Prostate gland (tissue), 2 donors: Measurements from ENCODE around the gene ZNF620. TPM values are rescaled to one million over a fixed set of nuclear protein-coding genes. Genes with fewer than 3 reads are reported as not detected.
"Not testable (repeated sequence)": the region's sequence is repeated elsewhere in the genome, so short reads cannot be mapped to it uniquely, and the experiment has no call there.

Experiments used
- DNase-seq: peaks from one replicate; pipeline ENCODE4 v3.0.0-alpha.2; 2019; ENCODE audit warnings: low spot score
- H3K27ac ChIP-seq, 2 donors: fragments of 200-600 bp; sonication (generic); 2 replicates each; pipeline ENCODE4 v1.5.1; 2017 to 2019
- H3K27me3 ChIP-seq: fragments of 200-600 bp; sonication (generic); replicated peaks from 2 replicates; pipeline ENCODE4 v1.5.1; 2019; ENCODE audit not compliant: insufficient read depth
- H3K36me3 ChIP-seq, 2 donors: fragments of 200-600 bp; sonication (generic); 1 replicate in 1 of 2; 2 replicates in 1 of 2; pipeline versions ENCODE4 v1.5.1 to v1.8.1; 2017 to 2019
- H3K4me1 ChIP-seq: fragments of 200-600 bp; sonication (generic); replicated peaks from 2 replicates; pipeline ENCODE4 v1.5.1; 2019
- H3K4me3 ChIP-seq, 2 donors: fragments of 200-600 bp; sonication (generic); 2 replicates each; pipeline ENCODE4 v1.5.1; 2017 to 2019
- H3K9me3 ChIP-seq: fragments of 200-600 bp; sonication (generic); 2 replicates; pipeline ENCODE4 v1.5.1; 2017
- CTCF ChIP-seq, 4 experiments: fragments of 200-600 bp in 2 of 4; fragments of 450-650 bp in 2 of 4; sonication (generic) in 2 of 4; IDR thresholded peaks; 1 replicate in 3 of 4; 2 replicates in 1 of 4; pipeline ENCODE4 v1.5.1; 2016 to 2019; ENCODE audit warnings: antibody characterized with exemption in 4 of 4, mild to moderate bottlenecking in 2 of 4, moderate library complexity in 2 of 4
- POLR2A ChIP-seq: fragments of 450-650 bp; IDR thresholded peaks from one replicate; pipeline ENCODE4 v1.6.1; 2016; ENCODE audit warnings: antibody characterized with exemption, mild to moderate bottlenecking
- POLR2AphosphoS5 ChIP-seq: sonication (generic); formaldehyde crosslinking; IDR thresholded peaks from one replicate; pipeline ENCODE4 v1.6.1; 2017; ENCODE audit warnings: antibody characterized with exemption
- WGBS: methylation state at CpG from one replicate; pipeline ENCODE4 v1.1.5; 2018; 5-methylcytosine and 5-hydroxymethylcytosine counted together
- intact Hi-C: fragments of 100-400 bp; cut with DNase I; formaldehyde crosslinking; loops from one replicate; pipeline ENCODE4 v1.14.2; 2022
- total RNA-seq, 2 donors: library from RNA; depleted of rRNA; stranded (reverse); fragments of >200 nt; gene quantifications; one replicate each; pipeline ENCODE4 v1.1.0, GENCODE V29; 2016

ZNF620 gene
- total RNA-seq = 1 to 10 TPM; 4.0 to 4.3 TPM

- intact Hi-C loops = no loop called here
These were observed at the start of gene ZNF620 for GRCh38 chr3:40505599-40506462. ZNF620 (plus strand) TSS chr3:40506039; CDS start chr3:40506353, 314 bp downstream.

GRCh38 chr3:40456279-40456939 lies 49.4 kb upstream of the ZNF620 start:
- Histone ChIP-seq H3K4me1 (no peaks in the 10 kb centered on the region), H3K27ac (peak overlapping the region; percentile 86 to 88), H3K4me3 (peak overlapping the region; percentile 79 to 94), H3K9me3 (no peaks in the 10 kb centered on the region), H3K36me3 (peaks cover 2 to 9% of the 10 kb centered on the region in 2 donors), H3K27me3 (no peaks in the 10 kb centered on the region)
- TF ChIP-seq POLR2AphosphoS5 (no peak), POLR2A (no peak), CTCF (IDR thresholded peaks at IDR 0.05) (no peak)
- intact Hi-C loops = loop anchor here (10.0 kb wide), 2 partner anchors 518 to 1072 kb away; partner anchors contain the start of gene SLC25A38
- WGBS = 53% methylated on average over 29 of the region's 29 CpGs
- DNase-seq = no peak

More at GRCh38 chr3:40505599-40506462, at the start of gene ZNF620:
- H3K4me1 ChIP-seq = no peaks in the 10 kb centered on the region
- no peaks in the 10 kb centered on the region for H3K36me3 ChIP-seq
- 6% methylated on average over 43 of the region's 44 CpGs for WGBS
- H3K4me3 ChIP-seq = peak within 1 kb of the TSS; percentile 49 to 54
- H3K27me3 ChIP-seq = no peaks in the 10 kb centered on the region
- TF ChIP-seq CTCF (IDR thresholded peaks at IDR 0.05) (peak in 2 of 4 experiments; percentile 12 to 37), POLR2A (peak; percentile 23), POLR2AphosphoS5 (peak; percentile 45)
- peak within 1 kb of the TSS; percentile 63 to 79 for H3K27ac ChIP-seq
- peak; percentile 67 for DNase-seq
- H3K9me3 ChIP-seq = no peaks in the 10 kb centered on the region

GRCh38 chr3:40456940-40457823 lies 48.7 kb upstream of the ZNF620 start, which contains the start of gene RPL14:
RPL14 (plus strand) TSS chr3:40457339; CDS start chr3:40457472, 133 bp downstream.
- peak; percentile 96 for DNase-seq
- Histone ChIP-seq H3K4me1 (no peaks in the 10 kb centered on the region), H3K36me3 (peaks cover 4 to 9% of the 10 kb centered on the region in 2 donors), H3K27me3 (no peaks in the 10 kb centered on the region), H3K4me3 (peak within 1 kb of the TSS; percentile 79 to 94), H3K9me3 (no peaks in the 10 kb centered on the region), H3K27ac (peak within 1 kb of the TSS; percentile 86 to 88)
- under 1% methylated on average over 67 of the region's 79 CpGs for WGBS
- intact Hi-C loops = loop anchor here (10.0 kb wide), 2 partner anchors 518 to 1072 kb away; partner anchors contain the start of gene SLC25A38
- peak; percentile 99 for TF ChIP-seq POLR2AphosphoS5
- TF ChIP-seq POLR2A = peak; percentile 90
- TF ChIP-seq CTCF (IDR thresholded peaks at IDR 0.05) = peak in 2 of 4 experiments; percentile 31

- peak overlapping the region in 1 of 2 donors; percentile 79 for H3K4me3 ChIP-seq
- no peaks in the 10 kb centered on the region for H3K9me3 ChIP-seq
- TF ChIP-seq POLR2A (no peak), POLR2AphosphoS5 (no peak), CTCF (IDR thresholded peaks at IDR 0.05) (no peak)
- H3K4me1 ChIP-seq = no peaks in the 10 kb centered on the region
- intact Hi-C loops = loop anchor here (10.0 kb wide), 2 partner anchors 516 to 1074 kb away; partner anchors contain the start of gene SLC25A38
- 89% methylated on average over 4 of the region's 4 CpGs for WGBS
- no peak overlapping the region for H3K27ac ChIP-seq
- peaks cover 7 to 21% of the 10 kb centered on the region in 2 donors for H3K36me3 ChIP-seq
- no peaks in the 10 kb centered on the region for H3K27me3 ChIP-seq
- no peak for DNase-seq
These were observed 47.4 kb upstream of the ZNF620 start for GRCh38 chr3:40458473-40458872.

GRCh38 chr3:40460481-40460880 lies 45.4 kb upstream of the ZNF620 start:
- H3K4me3 ChIP-seq, H3K4me1 ChIP-seq, DNase-seq, H3K27me3 ChIP-seq, H3K27ac ChIP-seq, intact Hi-C loops, H3K9me3 ChIP-seq: not testable (repeated sequence)
- WGBS = 79% methylated on average over 6 of the region's 6 CpGs
- peaks cover 7 to 27% of the 10 kb centered on the region in 2 donors for H3K36me3 ChIP-seq
